Ishikawa (cell line): ENCODE results near the gene FOXI3.

ENCODE experiments used
- CEBPB ChIP-seq: IDR thresholded peaks from 2 replicates; pipeline ENCODE4 v1.6.1; 2012
- CREB1 ChIP-seq: IDR thresholded peaks from 2 replicates; pipeline ENCODE4 v1.6.1; 2012; ENCODE audit warnings: low read depth
- EGR1 ChIP-seq: IDR thresholded peaks from 2 replicates; pipeline ENCODE4 v1.6.1; 2012
- EP300 ChIP-seq: IDR thresholded peaks from 2 replicates; pipeline ENCODE4 v1.6.1; 2012; ENCODE audit warnings: borderline replicate concordance
- FOXM1 ChIP-seq: IDR thresholded peaks from 2 replicates; pipeline ENCODE4 v1.6.1; 2012; ENCODE audit warnings: low read depth, borderline replicate concordance
- MAX ChIP-seq: IDR thresholded peaks from 2 replicates; pipeline ENCODE4 v1.6.1; 2012
- NFIC ChIP-seq: IDR thresholded peaks from 2 replicates; pipeline ENCODE4 v1.6.1; 2012
- RAD21 ChIP-seq: IDR thresholded peaks from 2 replicates; pipeline ENCODE4 v1.6.1; 2012; ENCODE audit warnings: low read depth
- REST ChIP-seq: IDR thresholded peaks from 2 replicates; pipeline ENCODE4 v1.6.1; 2012; ENCODE audit warnings: low read depth, mild to moderate bottlenecking
- TAF1 ChIP-seq: IDR thresholded peaks from 2 replicates; pipeline ENCODE4 v1.6.1; 2012; ENCODE audit warnings: low read depth, mild to moderate bottlenecking
- TCF12 ChIP-seq: IDR thresholded peaks from 2 replicates; pipeline ENCODE4 v1.6.1; 2012; ENCODE audit warnings: low read depth
- TEAD4 ChIP-seq: IDR thresholded peaks from 2 replicates; pipeline ENCODE4 v1.6.1; 2012
- USF1 ChIP-seq: IDR thresholded peaks from 2 replicates; pipeline ENCODE4 v1.6.1; 2012
- YY1 ChIP-seq: IDR thresholded peaks from 2 replicates; pipeline ENCODE4 v1.6.1; 2012; ENCODE audit warnings: low read depth
- ZBTB7A ChIP-seq: IDR thresholded peaks from 2 replicates; pipeline ENCODE4 v1.6.1; 2012; ENCODE audit warnings: low read depth

The FOXI3 gene

GRCh38 chr2:88452565-88452905 is at the start of gene FOXI3:
Gene FOXI3 (minus strand): TSS chr2:88452693. CDS start chr2:88452535, 158 bp downstream.
- TF ChIP-seq CEBPB = no peak
- TF ChIP-seq RAD21 = no peak
- TF ChIP-seq YY1 = no peak

- TF ChIP-seq CEBPB (peak; percentile 29; the same call in 1 of the 2 replicates), TEAD4 (no peak)
Observed at GRCh38 chr2:88500691-88501090, 48.2 kb upstream of the FOXI3 start.

GRCh38 chr2:88499204-88499603 is 46.7 kb upstream of the FOXI3 start:
- TF ChIP-seq MAX = no peak
- no peak for TF ChIP-seq RAD21
- TF ChIP-seq CEBPB = no peak
- no peak for TF ChIP-seq CREB1
- TF ChIP-seq TEAD4 = no peak
- no peak for TF ChIP-seq USF1
- TF ChIP-seq TAF1 = no peak
- no peak for TF ChIP-seq FOXM1
- TF ChIP-seq YY1 = no peak
- no peak for TF ChIP-seq REST
- no peak for TF ChIP-seq NFIC
- TF ChIP-seq EP300 = no peak
- no peak for TF ChIP-seq EGR1
- no peak for TF ChIP-seq ZBTB7A
- no peak for TF ChIP-seq TCF12

GRCh38 chr2:88493481-88493880 is 41.0 kb upstream of the FOXI3 start:
- TF ChIP-seq REST = no peak
- no peak for TF ChIP-seq TCF12
- no peak for TF ChIP-seq NFIC
- no peak for TF ChIP-seq RAD21
- TF ChIP-seq EGR1 = no peak
- TF ChIP-seq YY1 = no peak
- TF ChIP-seq FOXM1 = no peak
- TF ChIP-seq CREB1 = no peak
- no peak for TF ChIP-seq ZBTB7A
- TF ChIP-seq TEAD4 = no peak
- no peak for TF ChIP-seq USF1
- no peak for TF ChIP-seq MAX

- TF ChIP-seq YY1 (no peak), MAX (no peak), REST (no peak), TEAD4 (no peak)
Observed at GRCh38 chr2:88492002-88492401, 39.5 kb upstream of the FOXI3 start.

- TF ChIP-seq EGR1 = no peak
- TF ChIP-seq RAD21 = peak; percentile 33
Observed at GRCh38 chr2:88489181-88489580, 36.7 kb upstream of the FOXI3 start.
